Kidney epithelial cell (primary cell): ENCODE measurements around the gene RBM28. TPM values are rescaled to one million over a fixed set of nuclear protein-coding genes. Genes with fewer than 3 reads are reported as not detected.

Source experiments
- DNase-seq: peaks from one replicate; pipeline ENCODE4 v3.0.0-alpha.2; 2010; ENCODE audit warnings: low read depth
- H3K27me3 ChIP-seq: 2 replicates; pipeline ENCODE4 v1.6.0; 2011; ENCODE audit warnings: low read length; ENCODE audit not compliant: control insufficient read depth, insufficient read depth
- H3K36me3 ChIP-seq: 2 replicates; pipeline ENCODE4 v1.5.1; 2011; ENCODE audit warnings: low read length; ENCODE audit not compliant: control insufficient read depth, insufficient read depth
- H3K4me3 ChIP-seq: 2 replicates; pipeline ENCODE4 v1.5.1; 2011; ENCODE audit warnings: low read depth, mild to moderate bottlenecking, control low read depth, low read length
- total RNA-seq: library from RNA; depleted of rRNA; stranded (reverse); fragments of >200 nt; gene quantifications from 2 replicates; pipeline ENCODE4 v1.2.3, GENCODE V29; 2015
- TF ChIP-seq, protein P1 (sequence below): IDR thresholded peaks from 2 replicates; pipeline ENCODE4 v1.5.1; 2011; ENCODE audit warnings: mild to moderate bottlenecking, moderate library complexity, low read length, control low read depth, inconsistent platforms; ENCODE audit not compliant: insufficient read depth, poor library complexity, severe bottlenecking

Gene RBM28
- total RNA-seq, 1 donor from 2014 or later, result 25.9 TPM

DNA sequence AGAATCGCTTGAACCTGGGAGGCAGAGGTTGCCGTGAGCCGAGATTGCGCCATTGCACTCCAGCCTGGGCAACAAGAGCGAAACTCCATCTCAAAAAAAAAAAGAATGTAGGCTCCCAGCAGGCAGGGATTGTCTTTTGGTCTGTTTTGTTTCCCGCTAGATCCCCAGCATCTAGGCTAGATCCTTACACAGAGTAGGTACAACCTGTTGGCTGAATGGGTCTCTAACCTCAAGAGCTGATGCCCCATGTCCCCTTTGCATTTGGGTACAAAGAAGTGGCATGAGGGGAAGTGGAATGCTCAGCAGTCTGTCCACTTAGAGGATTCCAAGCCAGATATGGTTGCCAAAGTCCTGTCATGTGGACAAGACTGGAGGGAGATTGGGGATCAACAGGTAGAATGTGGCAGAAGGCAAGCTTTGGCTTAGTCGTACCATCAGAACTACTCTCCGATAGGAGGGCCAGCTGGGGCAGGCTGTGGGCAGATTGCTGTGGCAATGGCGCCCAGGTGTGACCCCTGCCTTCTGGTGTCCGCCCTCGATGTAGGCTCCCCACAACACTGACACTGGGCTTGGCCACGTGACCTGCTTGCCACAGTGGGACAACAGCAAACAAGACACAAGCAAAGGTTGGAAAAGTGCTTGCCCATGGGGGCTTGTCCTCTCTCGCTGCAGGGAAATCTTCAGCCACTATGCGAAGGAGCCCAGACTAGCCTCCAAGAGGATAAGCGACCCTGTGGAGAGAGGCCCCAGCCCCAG, 81.3 kb downstream of the RBM28 start:
- H3K27me3 ChIP-seq, result peaks cover 28% of the 10 kb centered on the region
- DNase-seq, result no peak

DNA sequence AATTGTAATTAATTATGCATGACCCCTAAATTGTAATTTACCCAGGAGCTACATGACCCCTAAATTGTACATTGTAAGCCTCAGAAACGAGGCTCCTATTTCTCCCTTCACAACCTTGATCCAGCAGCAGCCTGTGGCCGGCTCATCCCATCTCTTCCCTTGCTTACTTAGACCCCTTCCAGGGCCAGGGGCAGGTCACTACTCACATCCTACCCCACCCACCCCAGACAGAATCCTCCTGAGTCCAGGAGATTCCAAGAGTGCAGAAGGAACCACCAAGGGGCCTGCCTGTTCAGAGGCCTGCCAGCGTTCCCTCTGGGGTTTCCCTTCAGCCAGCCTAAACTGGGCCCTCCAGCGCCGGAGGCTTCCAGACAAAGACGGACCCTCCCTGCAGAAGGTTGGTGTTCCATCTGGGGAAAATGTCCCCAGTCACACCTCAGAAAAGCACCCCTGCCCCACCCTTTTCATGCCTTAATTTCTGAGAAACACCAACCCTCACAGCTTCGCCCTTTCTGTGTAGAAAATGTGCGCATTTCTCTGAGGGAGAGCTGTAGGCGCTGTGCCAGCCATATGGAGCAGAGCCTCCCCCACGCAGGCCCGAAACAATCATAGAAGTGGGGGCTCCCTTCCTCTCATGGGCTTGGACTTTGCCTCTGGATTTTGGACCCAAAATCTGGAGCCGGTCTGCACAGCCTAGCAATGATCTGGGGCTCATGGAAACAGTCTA, 83.5 kb downstream of the RBM28 start:
- Histone ChIP-seq H3K27me3 (peaks cover 23% of the 10 kb centered on the region), H3K36me3 (no peaks in the 10 kb centered on the region), H3K4me3 (no peak overlapping the region)
- TF ChIP-seq, protein P1, sequence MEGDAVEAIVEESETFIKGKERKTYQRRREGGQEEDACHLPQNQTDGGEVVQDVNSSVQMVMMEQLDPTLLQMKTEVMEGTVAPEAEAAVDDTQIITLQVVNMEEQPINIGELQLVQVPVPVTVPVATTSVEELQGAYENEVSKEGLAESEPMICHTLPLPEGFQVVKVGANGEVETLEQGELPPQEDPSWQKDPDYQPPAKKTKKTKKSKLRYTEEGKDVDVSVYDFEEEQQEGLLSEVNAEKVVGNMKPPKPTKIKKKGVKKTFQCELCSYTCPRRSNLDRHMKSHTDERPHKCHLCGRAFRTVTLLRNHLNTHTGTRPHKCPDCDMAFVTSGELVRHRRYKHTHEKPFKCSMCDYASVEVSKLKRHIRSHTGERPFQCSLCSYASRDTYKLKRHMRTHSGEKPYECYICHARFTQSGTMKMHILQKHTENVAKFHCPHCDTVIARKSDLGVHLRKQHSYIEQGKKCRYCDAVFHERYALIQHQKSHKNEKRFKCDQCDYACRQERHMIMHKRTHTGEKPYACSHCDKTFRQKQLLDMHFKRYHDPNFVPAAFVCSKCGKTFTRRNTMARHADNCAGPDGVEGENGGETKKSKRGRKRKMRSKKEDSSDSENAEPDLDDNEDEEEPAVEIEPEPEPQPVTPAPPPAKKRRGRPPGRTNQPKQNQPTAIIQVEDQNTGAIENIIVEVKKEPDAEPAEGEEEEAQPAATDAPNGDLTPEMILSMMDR, result no peak
- no peak for DNase-seq

More for the DNA sequence above, 81.3 kb downstream of the RBM28 start:
- Histone ChIP-seq H3K4me3 (no peak overlapping the region), H3K36me3 (no peaks in the 10 kb centered on the region)
- TF ChIP-seq, protein P1, result no peak

DNA sequence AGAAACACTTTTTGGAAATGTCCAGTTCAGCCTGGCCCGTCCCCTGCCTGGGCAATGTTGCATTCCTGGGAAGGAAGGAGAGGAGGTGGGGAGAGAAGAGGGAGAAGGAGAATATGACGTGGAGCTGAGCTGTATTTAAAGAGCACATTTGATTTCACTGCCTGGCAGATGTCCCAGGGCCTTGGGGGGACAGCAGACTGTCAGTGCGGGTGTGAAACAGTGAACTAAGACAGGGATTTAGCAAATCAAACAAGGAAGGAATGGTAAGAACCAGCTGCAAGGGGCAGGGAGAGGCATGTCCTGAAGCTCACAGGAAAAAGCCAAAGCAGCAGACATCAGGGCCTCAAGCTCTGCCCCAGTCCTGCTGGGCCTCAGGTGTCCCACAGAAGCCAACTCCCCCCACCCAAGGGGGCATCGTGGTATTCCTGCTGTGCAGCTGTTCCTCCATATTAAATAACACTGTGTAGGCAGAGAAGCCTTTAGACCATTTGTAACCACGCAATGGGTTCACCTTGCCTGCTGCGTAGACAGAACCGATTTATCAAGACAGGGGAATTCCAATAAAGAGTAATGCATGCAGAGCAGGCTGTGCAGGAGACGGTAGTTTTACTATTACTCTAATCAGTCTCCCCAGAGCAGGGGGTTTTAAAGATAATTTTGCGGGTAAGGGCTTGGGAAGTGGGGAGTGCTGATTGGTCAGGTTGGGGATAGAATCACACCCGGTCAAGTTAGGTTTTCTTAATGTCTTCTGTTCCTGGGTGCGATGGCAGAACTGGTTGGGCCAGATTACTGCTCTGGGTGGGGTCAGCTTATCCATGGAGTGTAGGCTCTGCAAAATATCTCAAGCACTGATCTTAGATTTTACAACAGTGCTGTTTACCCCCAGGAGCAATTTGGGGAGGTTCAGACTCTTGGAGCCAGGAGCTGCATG, 84.3 kb downstream of the RBM28 start:
- H3K27me3 ChIP-seq, result peaks cover 17% of the 10 kb centered on the region
- DNase-seq, result no peak
- no peak overlapping the region for H3K4me3 ChIP-seq
- TF ChIP-seq, protein P1, result no peak
- H3K36me3 ChIP-seq, result no peaks in the 10 kb centered on the region

DNA sequence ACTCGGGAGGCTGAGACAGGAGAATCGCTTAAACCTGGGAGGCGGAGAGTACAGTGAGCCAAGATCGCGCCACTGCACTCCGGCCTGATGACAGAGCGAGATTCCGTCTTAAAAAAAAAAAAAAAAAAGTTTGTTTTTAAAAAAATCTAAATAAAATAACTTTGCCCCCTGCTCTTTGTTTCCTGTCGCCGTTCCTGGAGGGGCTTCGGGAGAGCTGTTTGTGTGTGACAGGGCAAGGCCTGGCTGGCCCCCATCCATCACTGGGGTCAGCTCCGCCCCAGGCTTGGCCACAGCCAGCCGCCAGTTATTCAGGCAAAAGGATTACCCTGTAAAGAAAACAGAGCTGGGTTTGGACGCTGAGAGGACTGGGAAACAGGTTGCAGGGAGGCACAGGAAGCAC, 86.2 kb downstream of the RBM28 start:
- DNase-seq, result no peak
- TF ChIP-seq, protein P1, result no peak
- H3K36me3 ChIP-seq, result no peaks in the 10 kb centered on the region
- H3K4me3 ChIP-seq, result no peak overlapping the region
- H3K27me3 ChIP-seq, result peaks cover 10% of the 10 kb centered on the region

DNA sequence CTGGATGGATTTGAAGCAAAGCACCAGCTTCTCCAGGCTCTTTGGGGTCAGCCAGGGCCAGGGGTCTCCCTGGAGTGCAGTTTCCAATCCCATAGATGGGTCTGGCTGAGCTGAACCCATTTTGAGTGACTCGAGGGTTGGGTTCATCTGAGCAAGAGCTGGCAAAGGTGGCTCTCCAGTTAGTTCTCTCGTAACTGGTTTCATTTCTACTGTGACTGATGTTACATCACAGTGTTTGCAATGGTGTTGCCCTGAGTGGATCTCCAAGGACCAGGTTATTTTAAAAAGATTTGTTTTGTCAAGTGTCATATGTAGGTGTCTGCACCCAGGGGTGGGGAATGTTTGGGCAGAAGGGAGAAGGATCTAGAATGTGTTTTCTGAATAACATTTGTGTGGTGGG, 88.4 kb downstream of the RBM28 start:
- TF ChIP-seq, protein P1, result no peak
- no peak for DNase-seq
- Histone ChIP-seq H3K4me3 (no peak overlapping the region), H3K36me3 (no peaks in the 10 kb centered on the region), H3K27me3 (peaks cover 9% of the 10 kb centered on the region)
